Fibroblast of lung (primary cell): ENCODE data around the gene ZBTB40. TPM values are rescaled to one million over a fixed set of nuclear protein-coding genes. Genes with fewer than 3 reads are reported as not detected.

ENCODE experiments used
- DNase-seq, 2 donors: peaks; one replicate each; pipeline versions ENCODE4 v3.0.0 to v3.0.0-alpha.2; 2010; ENCODE audit warnings: low read depth in 2 of 2
- H2AFZ ChIP-seq: 2 replicates; pipeline ENCODE4 v1.5.1; 2012; ENCODE audit warnings: low read length, control low read depth, inconsistent platforms
- H3K27ac ChIP-seq: 2 replicates; pipeline ENCODE4 v1.5.1; 2011; ENCODE audit warnings: low read length, control low read depth; ENCODE audit not compliant: insufficient read depth
- H3K27me3 ChIP-seq: 2 replicates; pipeline ENCODE4 v1.5.1; 2011; ENCODE audit warnings: mild to moderate bottlenecking, low read length; ENCODE audit not compliant: control insufficient read depth, insufficient read depth
- H3K36me3 ChIP-seq: 2 replicates; pipeline ENCODE4 v1.5.1; 2011; ENCODE audit warnings: low read length; ENCODE audit not compliant: control insufficient read depth, insufficient read depth
- H3K4me1 ChIP-seq: 2 replicates; pipeline ENCODE4 v1.5.1; 2011; ENCODE audit warnings: low read length; ENCODE audit not compliant: control insufficient read depth, insufficient read depth; ENCODE audit errors: extremely low read depth
- H3K4me2 ChIP-seq: 2 replicates; pipeline ENCODE4 v1.5.1; 2011; ENCODE audit warnings: low read length, control low read depth; ENCODE audit not compliant: insufficient read depth; ENCODE audit errors: extremely low read depth
- H3K4me3 ChIP-seq, 4 experiments: fragments of 200-600 bp in 1 of 4; sonication (generic) in 1 of 4; replicated peaks in 1 of 4; 2 replicates each; pipeline ENCODE4 v1.5.1; 2011 to 2016; ENCODE audit warnings: low read length in 4 of 4, low read depth in 3 of 4, mild to moderate bottlenecking in 3 of 4, control low read depth in 2 of 4, inconsistent platforms in 1 of 4, mixed read lengths in 1 of 4; ENCODE audit not compliant: insufficient read depth in 1 of 4; ENCODE audit errors: control extremely low read depth in 1 of 4
- H3K79me2 ChIP-seq: 2 replicates; pipeline ENCODE4 v1.5.1; 2012; ENCODE audit warnings: mild to moderate bottlenecking, low read length, inconsistent platforms; ENCODE audit not compliant: control insufficient read depth, insufficient read depth
- H3K9ac ChIP-seq: 2 replicates; pipeline ENCODE4 v1.5.1; 2011; ENCODE audit warnings: mild to moderate bottlenecking, low read length, control low read depth; ENCODE audit not compliant: insufficient read depth
- H3K9me3 ChIP-seq: 2 replicates; pipeline ENCODE4 v1.5.1; 2012; ENCODE audit warnings: low read depth, low read length; ENCODE audit not compliant: control insufficient read depth, insufficient read depth
- H4K20me1 ChIP-seq: 2 replicates; pipeline ENCODE4 v1.5.1; 2011; ENCODE audit warnings: low read length; ENCODE audit not compliant: control insufficient read depth, insufficient read depth; ENCODE audit errors: extremely low read depth
- EZH2 ChIP-seq: IDR thresholded peaks from 2 replicates; pipeline ENCODE4 v1.5.1; 2012; ENCODE audit warnings: low read length, control low read depth, mild to moderate bottlenecking; ENCODE audit errors: missing control alignments
- polyA plus RNA-seq, 2 donors: library from polyadenylated mRNA; depleted of rRNA in 1 of 2; stranded (reverse) in 1 of 2; unstranded in 1 of 2; fragments of >200 nt; gene quantifications; 2 replicates each; pipeline ENCODE4 v1.2.1, GENCODE V29; 2011 to 2012; ENCODE audit warnings: missing spikeins in 1 of 2
- total RNA-seq: library from RNA; depleted of rRNA; stranded (reverse); fragments of >200 nt; gene quantifications from 2 replicates; pipeline ENCODE4 v1.2.1, GENCODE V29; 2014
- TF ChIP-seq, protein P1 (sequence below), 2 donors: IDR thresholded peaks in 1 of 2; conservative IDR thresholded peaks in 1 of 2; 1 replicate in 1 of 2; 2 replicates in 1 of 2; pipeline ENCODE4 v1.5.1; 2011 to 2012; ENCODE audit warnings: low read length in 2 of 2, control low read depth in 1 of 2, inconsistent platforms in 1 of 2, low read depth in 1 of 2, mild to moderate bottlenecking in 1 of 2

ZBTB40 gene
- total and polyA plus RNA-seq, 2 donors (not counting 1 experiment from before 2014, with no cell fraction given): 3.4 to 12.4 TPM

DNA sequence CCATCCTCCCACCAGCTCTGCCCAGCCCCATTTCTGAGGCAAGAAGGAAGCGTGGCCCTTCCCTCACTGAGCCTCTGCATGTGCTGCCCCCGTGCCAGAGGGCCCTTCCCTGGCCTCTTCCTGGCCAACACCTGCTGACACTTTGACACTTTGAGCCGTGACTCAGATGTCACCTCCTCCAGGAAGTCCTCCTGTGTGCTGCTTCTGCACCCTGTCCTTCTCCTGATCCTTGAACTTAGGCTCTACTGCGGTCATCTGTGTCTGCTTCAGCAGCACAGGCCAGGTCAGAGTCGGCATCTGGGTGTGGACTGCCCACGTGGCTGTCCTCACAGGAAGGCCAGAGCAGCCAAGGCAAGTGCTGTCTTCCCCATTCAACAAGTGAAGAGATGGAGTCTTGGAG, 92.0 kb downstream of the ZBTB40 start:
- H3K9ac ChIP-seq: no peak overlapping the region
- DNase-seq: no peak
- no peak overlapping the region for H3K4me2 ChIP-seq
- H3K79me2 ChIP-seq: no peaks in the 10 kb centered on the region
- no peaks in the 10 kb centered on the region for H3K4me1 ChIP-seq
- peaks cover 18% of the 10 kb centered on the region for H3K27me3 ChIP-seq
- no peak overlapping the region for H3K27ac ChIP-seq
- no peak for TF ChIP-seq EZH2
- TF ChIP-seq, protein P1, sequence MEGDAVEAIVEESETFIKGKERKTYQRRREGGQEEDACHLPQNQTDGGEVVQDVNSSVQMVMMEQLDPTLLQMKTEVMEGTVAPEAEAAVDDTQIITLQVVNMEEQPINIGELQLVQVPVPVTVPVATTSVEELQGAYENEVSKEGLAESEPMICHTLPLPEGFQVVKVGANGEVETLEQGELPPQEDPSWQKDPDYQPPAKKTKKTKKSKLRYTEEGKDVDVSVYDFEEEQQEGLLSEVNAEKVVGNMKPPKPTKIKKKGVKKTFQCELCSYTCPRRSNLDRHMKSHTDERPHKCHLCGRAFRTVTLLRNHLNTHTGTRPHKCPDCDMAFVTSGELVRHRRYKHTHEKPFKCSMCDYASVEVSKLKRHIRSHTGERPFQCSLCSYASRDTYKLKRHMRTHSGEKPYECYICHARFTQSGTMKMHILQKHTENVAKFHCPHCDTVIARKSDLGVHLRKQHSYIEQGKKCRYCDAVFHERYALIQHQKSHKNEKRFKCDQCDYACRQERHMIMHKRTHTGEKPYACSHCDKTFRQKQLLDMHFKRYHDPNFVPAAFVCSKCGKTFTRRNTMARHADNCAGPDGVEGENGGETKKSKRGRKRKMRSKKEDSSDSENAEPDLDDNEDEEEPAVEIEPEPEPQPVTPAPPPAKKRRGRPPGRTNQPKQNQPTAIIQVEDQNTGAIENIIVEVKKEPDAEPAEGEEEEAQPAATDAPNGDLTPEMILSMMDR (conservative IDR thresholded peaks at IDR 0.05 in 1 of 2, IDR thresholded peaks at IDR 0.05 in 1 of 2; ENCODE audit: low read depth in 1 of 2, low read length in 2 of 2): no peak
- no peaks in the 10 kb centered on the region for H3K36me3 ChIP-seq
- no peak overlapping the region for H2AFZ ChIP-seq
- no peak overlapping the region for H3K4me3 ChIP-seq
- no peaks in the 10 kb centered on the region for H3K9me3 ChIP-seq
- H4K20me1 ChIP-seq: no peaks in the 10 kb centered on the region

GRCh38 chr1:22544606-22545005, 93.0 kb downstream of the ZBTB40 start:
- Histone ChIP-seq H3K27ac (no peak overlapping the region), H3K79me2 (no peaks in the 10 kb centered on the region), H3K9ac (no peak overlapping the region), H4K20me1 (no peaks in the 10 kb centered on the region), H2AFZ (no peak overlapping the region), H3K36me3 (no peaks in the 10 kb centered on the region), H3K9me3 (no peaks in the 10 kb centered on the region), H3K27me3 (peaks cover 24% of the 10 kb centered on the region), H3K4me3 (no peak overlapping the region), H3K4me2 (no peak overlapping the region), H3K4me1 (no peaks in the 10 kb centered on the region)
- TF ChIP-seq EZH2: no peak
- TF ChIP-seq, protein P1 (conservative IDR thresholded peaks at IDR 0.05 in 1 of 2, IDR thresholded peaks at IDR 0.05 in 1 of 2; ENCODE audit: low read depth in 1 of 2, low read length in 2 of 2): no peak
- DNase-seq: no peak

GRCh38 chr1:22545141-22545540, 93.5 kb downstream of the ZBTB40 start:
- Histone ChIP-seq H3K4me3 (no peak overlapping the region), H3K79me2 (no peaks in the 10 kb centered on the region), H3K36me3 (no peaks in the 10 kb centered on the region), H3K4me2 (no peak overlapping the region), H3K27ac (no peak overlapping the region), H3K9ac (no peak overlapping the region), H2AFZ (no peak overlapping the region), H3K4me1 (no peaks in the 10 kb centered on the region), H3K27me3 (peaks cover 25% of the 10 kb centered on the region), H3K9me3 (no peaks in the 10 kb centered on the region), H4K20me1 (no peaks in the 10 kb centered on the region)
- TF ChIP-seq EZH2: no peak
- TF ChIP-seq, protein P1 (conservative IDR thresholded peaks at IDR 0.05 in 1 of 2, IDR thresholded peaks at IDR 0.05 in 1 of 2; ENCODE audit: low read depth in 1 of 2, low read length in 2 of 2): no peak
- DNase-seq: no peak
